HG03060 (cell line): Measurements from ENCODE around the gene NOTCH1.

ENCODE experiments used
- ATAC-seq: cut with Tn5 transposase; IDR thresholded peaks from one replicate; pipeline ENCODE4 v1.9.1; 2021; ENCODE audit warnings: low read depth, moderate number of reproducible peaks; ENCODE audit not compliant: unreplicated experiment

NOTCH1 gene

DNA sequence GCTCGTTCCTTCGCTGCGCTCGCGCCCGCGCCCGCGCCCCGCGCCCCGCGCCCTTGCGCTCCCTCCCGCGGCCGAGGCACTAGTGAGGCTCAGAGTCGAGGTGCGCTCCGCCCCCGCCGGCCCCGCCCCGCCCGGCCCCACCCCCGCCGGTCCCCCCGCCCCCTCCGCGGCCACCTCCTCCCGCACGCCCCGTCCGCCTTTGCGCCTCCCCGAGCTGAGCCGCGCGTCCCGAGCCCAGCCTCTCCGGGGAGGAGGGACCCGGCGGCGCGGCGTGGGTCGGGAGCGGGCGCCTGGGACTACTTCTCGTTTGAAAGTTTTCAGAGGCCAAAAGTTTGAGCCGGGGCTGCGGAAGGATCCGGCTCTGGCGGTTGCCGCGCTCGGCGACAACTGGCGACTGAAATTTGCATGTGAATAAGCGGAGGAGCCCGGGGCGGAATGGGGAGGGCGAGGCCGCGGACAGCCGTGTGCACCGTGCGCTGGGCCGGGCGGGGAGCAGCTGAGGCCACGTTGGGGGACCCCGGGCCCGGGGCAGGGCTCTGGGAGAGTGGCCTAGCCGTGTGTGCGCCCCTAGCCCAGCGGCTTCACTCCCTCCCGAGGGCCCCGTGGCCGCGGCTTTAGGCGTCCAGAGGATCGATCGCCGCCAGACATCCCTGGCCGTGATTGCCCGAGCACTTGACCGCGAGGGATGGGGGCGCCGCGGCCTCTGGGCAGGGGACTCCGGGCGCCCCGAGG is at the start of gene NOTCH1:
TSS of gene NOTCH1 (minus strand) at position 84 of the 732 bp plus-strand sequence. CDS start 262 bp downstream, outside the sequence.
- ATAC-seq: peak; percentile 51

DNA sequence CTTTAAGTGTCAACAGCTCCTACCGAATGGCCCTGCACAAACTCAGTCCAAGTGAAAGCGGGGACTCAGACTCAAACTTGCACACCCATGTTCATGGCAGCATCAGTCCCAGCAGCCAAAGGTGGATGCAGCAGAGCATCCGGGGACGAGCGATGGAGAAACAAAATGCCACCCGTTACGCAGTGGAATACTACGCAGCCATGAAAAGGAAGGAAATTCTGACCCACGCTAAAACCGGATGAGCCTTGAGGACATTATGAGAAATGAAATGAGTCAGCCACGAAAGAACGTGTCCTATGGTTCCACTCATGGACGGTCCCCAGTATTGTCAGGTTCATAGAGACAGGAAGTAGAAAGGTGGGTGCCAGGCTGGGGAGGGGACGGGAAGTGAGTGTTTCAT is 48.6 kb upstream of the NOTCH1 start:
- ATAC-seq: no peak

DNA sequence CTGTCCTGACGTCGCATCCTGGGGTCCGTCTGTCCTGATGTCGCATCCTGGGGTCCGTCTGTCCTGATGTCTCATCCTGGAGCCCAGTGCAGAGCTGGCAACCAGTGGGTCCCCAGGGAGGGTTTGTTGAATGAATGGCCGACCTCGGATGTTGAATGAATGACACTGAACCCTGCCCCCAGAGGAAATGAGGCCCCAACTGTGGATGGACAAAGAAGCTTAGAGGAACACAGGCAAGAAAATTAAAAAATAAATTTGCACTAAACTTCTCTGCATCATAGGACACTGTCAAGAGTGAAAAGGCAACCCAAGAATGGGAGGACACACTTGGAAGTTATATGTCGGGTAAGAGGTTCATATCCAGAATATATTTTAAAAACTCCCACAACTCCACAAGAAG is 47.7 kb upstream of the NOTCH1 start:
- no peak for ATAC-seq

DNA sequence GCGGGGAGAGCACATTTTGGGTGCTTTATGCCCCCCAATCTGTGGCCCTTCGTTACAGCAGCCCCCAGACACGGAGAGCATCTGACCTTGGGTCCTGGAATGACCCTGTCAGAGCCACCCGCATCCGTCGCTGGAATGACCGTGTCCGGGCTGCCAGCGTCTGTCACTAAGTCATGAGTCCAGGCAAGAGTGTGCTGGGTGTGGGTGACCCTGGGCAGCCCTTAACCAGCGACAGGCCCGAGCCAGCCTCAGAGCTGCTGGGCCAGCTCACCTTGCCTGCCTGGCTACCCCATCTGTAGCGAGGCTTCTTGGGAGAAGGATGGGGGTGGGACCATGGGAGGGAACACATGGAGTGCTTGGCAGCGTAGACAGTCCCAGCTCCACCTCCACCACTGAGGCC is 46.8 kb upstream of the NOTCH1 start:
- no peak for ATAC-seq

DNA sequence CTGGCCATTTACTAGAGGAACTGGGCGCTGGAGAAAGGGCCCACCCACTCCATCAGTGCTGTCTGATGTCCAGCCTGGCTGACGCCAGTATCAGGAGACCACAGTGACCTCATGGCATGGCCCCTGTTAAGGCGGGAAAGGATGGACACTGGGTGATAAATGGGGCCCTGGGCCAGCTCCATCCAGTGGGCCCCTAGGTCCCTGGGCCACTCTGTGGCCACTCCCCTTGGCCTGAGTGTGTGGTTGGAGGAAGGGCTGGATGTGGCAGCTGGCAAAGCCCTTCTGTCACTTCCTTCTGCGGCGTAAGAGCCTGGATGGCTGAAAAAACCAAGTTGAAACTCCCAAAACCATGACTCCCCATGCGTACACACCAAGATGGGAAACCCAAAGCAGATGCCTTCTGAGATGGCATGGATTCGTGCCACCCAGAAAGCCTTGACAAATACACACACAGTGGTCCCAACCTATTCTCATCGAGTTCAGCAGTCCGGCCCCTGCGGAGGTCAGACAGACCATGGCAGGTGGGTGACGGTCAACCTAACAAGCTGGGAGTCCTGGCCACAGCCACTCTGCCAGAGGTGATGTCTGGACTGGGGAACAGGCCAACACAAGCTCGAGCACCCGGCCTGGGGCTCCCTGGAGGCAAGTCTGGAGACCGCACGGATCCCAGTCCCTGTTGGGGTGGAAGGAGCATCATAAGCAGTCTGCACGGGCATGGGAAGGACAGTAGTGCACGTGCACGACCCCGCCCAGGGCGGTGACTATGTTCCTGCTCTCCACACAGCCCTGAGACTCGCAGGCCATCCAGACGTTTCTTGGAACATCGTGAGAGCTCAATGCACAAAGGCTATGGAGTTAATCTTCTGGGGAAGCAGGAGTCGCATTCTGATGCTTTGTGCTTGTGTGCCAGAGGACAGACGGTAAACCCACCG is 45.2 kb upstream of the NOTCH1 start:
- no peak for ATAC-seq

GRCh38 chr9:136589766-136590763 is 44.2 kb upstream of the NOTCH1 start:
- no peak for ATAC-seq

DNA sequence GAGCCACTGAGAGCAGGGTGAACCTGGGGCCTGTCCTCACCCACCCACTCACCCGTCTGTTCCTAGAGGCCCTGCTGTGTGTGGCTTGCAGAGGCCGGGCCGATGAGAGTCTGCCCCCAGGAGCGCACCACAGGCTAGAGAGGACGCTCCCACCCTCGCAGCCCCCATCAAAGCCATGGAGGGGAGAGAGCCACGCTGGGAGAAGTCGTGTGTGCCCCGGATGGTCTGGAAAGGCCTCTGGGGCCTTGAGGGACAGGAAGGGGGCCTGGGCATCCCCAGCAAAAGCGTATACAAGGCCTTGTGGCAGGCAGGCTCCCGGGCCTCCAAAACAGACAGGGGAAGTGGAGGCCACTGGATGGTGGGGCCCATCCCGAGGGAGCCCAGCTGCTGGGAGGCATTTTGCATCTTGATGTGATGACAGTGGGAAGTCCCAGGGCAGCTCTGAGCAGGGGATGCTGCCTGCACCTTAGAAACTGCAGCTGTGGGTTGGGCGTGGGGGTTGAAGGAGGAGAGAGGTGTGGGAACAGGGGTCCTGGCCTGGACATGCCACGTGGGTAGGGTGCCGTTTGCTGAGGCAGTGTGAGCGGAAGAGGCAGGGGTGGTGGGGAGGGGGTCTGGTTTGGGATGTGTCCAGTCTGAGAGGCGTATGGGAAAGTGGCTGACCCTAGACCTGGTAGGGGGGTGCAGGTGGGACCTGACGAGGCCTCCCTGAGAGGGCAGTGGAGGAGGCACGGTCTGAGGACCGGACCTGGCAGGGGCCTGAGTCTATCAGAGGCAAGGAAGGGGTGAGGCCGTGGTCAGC is 43.0 kb upstream of the NOTCH1 start:
- ATAC-seq: no peak

DNA sequence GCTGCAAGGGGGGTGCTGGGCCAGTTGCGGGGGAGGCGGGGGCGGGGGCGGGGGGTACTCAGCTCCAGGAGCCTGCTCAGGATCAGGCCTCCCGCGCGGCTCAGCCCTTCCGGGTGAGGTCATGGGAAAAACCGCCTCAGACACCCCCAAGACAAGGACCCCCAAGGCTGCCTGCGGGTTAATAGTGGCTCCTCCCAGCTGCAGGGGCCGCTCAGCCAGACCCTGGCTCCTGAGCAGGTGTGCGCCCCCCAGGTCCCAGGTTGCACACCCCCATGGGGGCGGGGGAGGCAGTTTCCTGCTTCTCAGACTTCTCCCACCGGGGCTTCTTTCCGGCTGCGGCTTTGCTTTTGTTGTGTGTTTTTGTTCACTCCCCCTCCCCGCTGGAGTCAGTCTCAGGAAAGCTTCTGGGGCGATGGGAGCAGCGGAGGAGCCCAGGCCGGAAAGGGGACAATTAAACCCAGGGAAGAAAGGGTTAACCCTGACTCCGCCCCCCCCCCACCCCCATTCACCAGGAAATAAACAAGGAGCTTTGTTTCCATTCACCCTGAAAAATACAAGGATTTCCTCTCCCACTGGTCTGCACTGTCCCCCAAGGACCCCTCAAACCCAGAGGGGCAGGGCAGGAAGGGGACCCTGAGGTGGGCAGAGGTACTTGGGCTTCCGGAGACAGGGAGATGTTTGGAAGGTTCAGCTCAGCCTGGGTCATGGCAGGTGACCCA is 42.3 kb upstream of the NOTCH1 start:
- ATAC-seq: no peak

GRCh38 chr9:136587145-136587943 is 41.5 kb upstream of the NOTCH1 start:
- ATAC-seq: no peak

- no peak for ATAC-seq
Measured at GRCh38 chr9:136586391-136586953, 40.6 kb upstream of the NOTCH1 start.

GRCh38 chr9:136585531-136586120 is 39.8 kb upstream of the NOTCH1 start:
- ATAC-seq: no peak

GRCh38 chr9:136584934-136585333 is 39.1 kb upstream of the NOTCH1 start:
- ATAC-seq: no peak

GRCh38 chr9:136584401-136584932 is 38.6 kb upstream of the NOTCH1 start:
- ATAC-seq: no peak

DNA sequence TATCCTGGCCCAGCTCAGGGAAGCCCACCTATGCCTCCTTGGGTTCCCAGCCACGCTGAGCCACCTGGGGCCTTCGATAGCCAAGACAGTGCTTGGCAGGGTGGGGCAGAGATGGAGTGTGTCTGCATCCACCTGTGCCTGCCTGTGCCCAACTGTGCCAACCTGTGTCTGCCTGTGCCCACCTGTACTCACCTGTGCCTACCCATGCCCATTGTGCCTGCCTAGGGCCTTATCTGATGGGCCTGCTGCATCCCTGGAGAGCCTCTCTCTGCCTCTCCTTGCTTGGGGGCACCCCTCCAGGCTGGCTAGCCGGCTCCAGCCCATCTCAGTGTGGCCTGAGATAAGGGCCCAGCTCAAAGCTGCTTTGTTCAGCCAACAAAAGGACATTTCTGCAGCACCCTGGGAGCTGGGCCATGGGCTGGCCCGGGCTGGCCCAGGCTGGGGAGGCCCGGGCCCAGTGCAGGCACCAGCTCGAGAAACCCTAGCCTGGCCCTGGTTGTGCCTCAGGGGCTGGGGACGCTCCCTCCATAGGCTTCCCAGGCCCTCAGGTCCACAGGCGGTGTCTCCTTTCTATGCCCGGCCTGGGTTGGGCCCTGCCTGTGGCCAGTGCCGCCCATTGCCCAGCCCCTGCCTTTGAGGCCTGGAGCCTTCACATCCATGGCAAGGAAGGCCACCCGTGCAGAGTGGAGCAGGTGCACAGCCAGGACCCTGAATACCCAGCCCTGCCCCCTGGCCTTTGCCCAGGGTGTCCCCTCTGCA is 37.3 kb upstream of the NOTCH1 start:
- no peak for ATAC-seq

- ATAC-seq: no peak
Measured at GRCh38 chr9:136581614-136582447, 36.0 kb upstream of the NOTCH1 start.
